ENCODE measurements around the gene RNLS.
"Not testable (repeated sequence)": the region's sequence is repeated elsewhere in the genome, so short reads cannot be mapped to it uniquely, and the experiment has no call there.

RNLS gene

GRCh38 chr10:88361995-88362807, 220.9 kb downstream of the RNLS start:
- no peak for DNase-seq (ENCODE audit: low spot score in 2 of 2)
- H3K9me3 ChIP-seq: no peaks in the 10 kb centered on the region
- in situ Hi-C loops (cut with MboI; ENCODE audit: low sequenced_read_pairs): no loop called here
- no peaks in the 10 kb centered on the region for H3K27me3 ChIP-seq (ENCODE audit: low read depth)
- no peaks in the 10 kb centered on the region for H3K36me3 ChIP-seq (replicated peaks)
- H3K4me3 ChIP-seq: no peak overlapping the region
- H3K4me1 ChIP-seq: no peaks in the 10 kb centered on the region

- DNase-seq (ENCODE audit: low spot score in 2 of 2): no peak
- Histone ChIP-seq H3K27me3 (ENCODE audit: low read depth) (no peaks in the 10 kb centered on the region), H3K36me3 (replicated peaks) (no peaks in the 10 kb centered on the region), H3K4me1 (no peaks in the 10 kb centered on the region), H3K4me3 (no peak overlapping the region), H3K9me3 (no peaks in the 10 kb centered on the region)
- in situ Hi-C loops (cut with MboI; ENCODE audit: low sequenced_read_pairs): no loop called here
These were observed 221.6 kb downstream of the RNLS start for GRCh38 chr10:88361494-88361893.

DNA sequence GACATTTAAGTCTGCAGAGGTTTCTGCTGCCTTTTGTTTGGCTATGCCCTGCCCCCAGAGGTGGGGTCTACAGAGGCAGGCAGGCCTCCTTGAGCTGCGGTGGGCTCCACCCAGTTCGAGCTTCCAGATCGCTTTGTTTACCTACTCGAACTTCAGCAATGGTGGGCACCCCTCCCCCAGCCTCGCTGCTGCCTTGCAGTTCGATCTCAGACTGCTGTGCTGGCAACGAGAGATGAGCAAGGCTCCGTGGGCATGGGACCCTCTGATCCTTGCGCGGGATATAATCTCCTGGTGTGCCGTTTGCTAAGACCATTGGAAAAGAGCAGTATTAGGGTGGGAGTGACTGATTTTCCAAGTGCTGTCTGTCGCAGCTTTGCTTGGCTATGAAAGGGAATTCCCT, 227.4 kb downstream of the RNLS start:
- H3K9me3 ChIP-seq; H3K4me3 ChIP-seq; DNase-seq (ENCODE audit: low spot score in 2 of 2); in situ Hi-C loops (cut with MboI; ENCODE audit: low sequenced_read_pairs); H3K27me3 ChIP-seq (ENCODE audit: low read depth); H3K36me3 ChIP-seq (replicated peaks); H3K4me1 ChIP-seq: not testable (repeated sequence)

DNA sequence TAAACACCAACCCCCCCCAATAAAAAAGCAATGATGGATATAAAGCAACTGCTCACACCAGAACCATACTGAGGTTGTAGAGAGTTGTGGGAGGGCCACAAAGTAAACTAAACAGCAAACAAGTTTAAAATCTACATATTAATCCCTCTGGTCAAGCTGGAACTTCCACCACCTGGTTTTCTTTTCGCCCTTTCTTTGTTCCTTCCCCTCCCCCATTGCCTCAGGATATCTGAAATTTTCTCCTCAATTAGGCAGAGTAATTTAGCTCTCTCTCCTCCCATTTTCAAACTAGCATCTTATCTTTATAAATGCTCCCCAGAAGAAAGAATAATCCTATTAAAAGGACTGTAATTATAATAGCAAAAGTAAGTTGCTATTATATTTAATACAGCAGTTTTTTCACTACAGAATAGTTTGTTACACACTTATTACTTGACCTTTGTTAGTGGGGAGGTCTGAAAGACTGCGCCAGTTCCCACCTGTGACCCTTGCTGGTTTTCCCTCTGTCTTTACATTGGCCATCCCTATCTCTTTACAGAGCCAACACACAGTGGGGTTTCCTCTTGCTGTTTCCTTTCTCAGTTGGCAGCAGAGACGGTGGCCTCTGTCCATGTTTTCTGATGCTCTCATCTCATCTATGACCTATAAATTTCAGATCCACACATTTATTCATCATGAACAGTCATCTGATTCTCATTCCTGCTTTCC, 235.4 kb downstream of the RNLS start:
- Histone ChIP-seq H3K27me3 (ENCODE audit: low read depth) (no peaks in the 10 kb centered on the region), H3K9me3 (no peaks in the 10 kb centered on the region), H3K4me1 (peaks cover 7% of the 10 kb centered on the region), H3K4me3 (no peak overlapping the region), H3K36me3 (replicated peaks) (no peaks in the 10 kb centered on the region)
- peak; percentile 12 to 30 for DNase-seq (ENCODE audit: low spot score in 2 of 2)
- in situ Hi-C loops (cut with MboI; ENCODE audit: low sequenced_read_pairs): no loop called here

- H3K36me3 ChIP-seq (replicated peaks): no peaks in the 10 kb centered on the region
- no peak for DNase-seq (ENCODE audit: low spot score in 2 of 2)
- peaks cover 7% of the 10 kb centered on the region for H3K4me1 ChIP-seq
- H3K9me3 ChIP-seq: no peaks in the 10 kb centered on the region
- in situ Hi-C loops (cut with MboI; ENCODE audit: low sequenced_read_pairs): no loop called here
- no peak overlapping the region for H3K4me3 ChIP-seq
- H3K27me3 ChIP-seq (ENCODE audit: low read depth): no peaks in the 10 kb centered on the region
These were observed 236.1 kb downstream of the RNLS start for GRCh38 chr10:88347022-88347421.

- no peaks in the 10 kb centered on the region for H3K9me3 ChIP-seq
- in situ Hi-C loops (cut with MboI; ENCODE audit: low sequenced_read_pairs): no loop called here
- DNase-seq (ENCODE audit: low spot score in 2 of 2): no peak
- no peaks in the 10 kb centered on the region for H3K36me3 ChIP-seq (replicated peaks)
- H3K4me1 ChIP-seq: peaks cover 7% of the 10 kb centered on the region
- H3K27me3 ChIP-seq (ENCODE audit: low read depth): no peaks in the 10 kb centered on the region
- no peak overlapping the region for H3K4me3 ChIP-seq
These were observed 236.8 kb downstream of the RNLS start for GRCh38 chr10:88346144-88346977.

DNA sequence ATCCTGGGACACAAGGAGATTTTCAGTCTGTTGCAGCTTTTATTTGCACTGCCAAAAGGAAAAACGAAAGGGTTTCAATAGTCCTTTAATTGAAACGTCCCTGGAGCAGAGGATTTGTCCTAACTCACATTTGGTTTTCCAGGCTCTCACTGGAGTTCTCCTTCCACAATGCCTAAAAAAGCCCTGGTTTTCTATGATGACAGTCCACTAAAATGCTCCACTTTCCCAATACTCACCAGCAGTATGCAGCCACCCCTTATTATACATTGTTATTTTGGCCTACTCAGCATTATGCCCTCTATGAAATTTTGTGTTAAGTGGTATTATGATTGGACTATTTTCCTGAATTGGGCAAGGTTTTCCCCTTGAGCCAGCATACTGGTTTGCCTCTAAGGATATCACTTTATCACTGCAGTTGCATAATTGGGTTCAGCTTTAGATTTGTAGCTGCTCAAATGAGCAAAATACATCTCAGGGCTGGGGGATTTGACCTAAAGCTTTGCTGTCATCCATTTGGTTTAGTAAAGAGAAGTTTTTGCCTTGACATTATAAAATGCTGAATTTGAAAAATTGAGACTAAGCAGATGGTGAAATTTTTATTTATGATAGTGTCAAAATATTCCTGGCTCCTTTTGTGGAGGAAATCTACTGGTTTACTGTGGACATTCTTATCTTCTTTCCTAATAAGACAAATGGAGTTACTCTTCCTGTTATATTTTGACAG, 239.2 kb downstream of the RNLS start:
- H3K36me3 ChIP-seq (replicated peaks): no peaks in the 10 kb centered on the region
- H3K4me3 ChIP-seq: no peak overlapping the region
- H3K27me3 ChIP-seq (ENCODE audit: low read depth): no peaks in the 10 kb centered on the region
- H3K9me3 ChIP-seq: no peaks in the 10 kb centered on the region
- no peak for DNase-seq (ENCODE audit: low spot score in 2 of 2)
- peaks cover 7% of the 10 kb centered on the region for H3K4me1 ChIP-seq
- in situ Hi-C loops (cut with MboI; ENCODE audit: low sequenced_read_pairs): no loop called here

- H3K36me3 ChIP-seq (replicated peaks): no peaks in the 10 kb centered on the region
- no peaks in the 10 kb centered on the region for H3K9me3 ChIP-seq
- in situ Hi-C loops (cut with MboI; ENCODE audit: low sequenced_read_pairs): no loop called here
- peaks cover 6% of the 10 kb centered on the region for H3K4me1 ChIP-seq
- H3K27me3 ChIP-seq (ENCODE audit: low read depth): no peaks in the 10 kb centered on the region
- DNase-seq (ENCODE audit: low spot score in 2 of 2): no peak
- H3K4me3 ChIP-seq: no peak overlapping the region
These were observed 240.3 kb downstream of the RNLS start for GRCh38 chr10:88342733-88343310.

DNA sequence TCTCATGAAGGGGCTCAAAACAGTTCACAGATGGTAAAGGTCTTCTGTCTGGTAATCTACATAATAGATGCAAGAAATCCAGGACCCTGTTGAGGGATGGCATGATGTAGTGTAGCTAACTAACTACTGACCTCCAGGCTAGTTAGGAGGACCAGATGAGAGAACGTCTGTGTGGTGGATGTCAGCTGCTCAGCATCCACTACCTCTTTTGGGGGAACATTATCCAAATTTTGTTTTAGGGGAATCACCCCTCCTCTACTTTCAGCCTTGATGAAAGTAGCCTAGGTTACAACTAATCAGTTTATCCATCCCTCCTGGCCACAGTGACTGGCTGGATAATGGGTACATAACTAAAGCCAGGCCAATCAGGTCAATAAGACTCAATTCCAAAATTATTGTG, 246.0 kb downstream of the RNLS start:
- in situ Hi-C loops (cut with MboI; ENCODE audit: low sequenced_read_pairs): no loop called here
- Histone ChIP-seq H3K27me3 (ENCODE audit: low read depth) (no peaks in the 10 kb centered on the region), H3K36me3 (replicated peaks) (no peaks in the 10 kb centered on the region), H3K4me1 (peaks cover 7% of the 10 kb centered on the region), H3K4me3 (no peak overlapping the region), H3K9me3 (no peaks in the 10 kb centered on the region)
- no peak for DNase-seq (ENCODE audit: low spot score in 2 of 2)

DNA sequence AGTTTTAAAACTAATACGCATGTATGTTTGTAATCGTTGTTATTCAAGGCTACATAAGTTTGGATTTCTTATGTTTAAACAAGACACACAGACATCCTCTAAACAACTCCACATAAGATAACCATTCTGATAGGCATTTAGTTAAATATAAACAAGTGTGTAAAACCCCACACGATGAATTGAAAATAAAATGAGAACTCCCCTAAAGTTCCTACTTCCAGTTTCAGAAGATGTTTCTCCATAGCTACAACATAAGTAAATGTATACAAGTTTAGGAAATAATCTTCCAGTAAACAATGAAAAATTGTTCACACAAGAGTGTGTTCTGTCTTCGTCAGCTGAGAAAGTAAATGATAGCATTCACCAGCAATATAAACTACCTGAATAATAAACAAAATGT, 246.8 kb downstream of the RNLS start:
- H3K4me1 ChIP-seq: peaks cover 7% of the 10 kb centered on the region
- DNase-seq (ENCODE audit: low spot score in 2 of 2): no peak
- in situ Hi-C loops (cut with MboI; ENCODE audit: low sequenced_read_pairs): no loop called here
- H3K9me3 ChIP-seq: no peaks in the 10 kb centered on the region
- H3K36me3 ChIP-seq (replicated peaks): no peaks in the 10 kb centered on the region
- H3K27me3 ChIP-seq (ENCODE audit: low read depth): no peaks in the 10 kb centered on the region
- no peak overlapping the region for H3K4me3 ChIP-seq

DNA sequence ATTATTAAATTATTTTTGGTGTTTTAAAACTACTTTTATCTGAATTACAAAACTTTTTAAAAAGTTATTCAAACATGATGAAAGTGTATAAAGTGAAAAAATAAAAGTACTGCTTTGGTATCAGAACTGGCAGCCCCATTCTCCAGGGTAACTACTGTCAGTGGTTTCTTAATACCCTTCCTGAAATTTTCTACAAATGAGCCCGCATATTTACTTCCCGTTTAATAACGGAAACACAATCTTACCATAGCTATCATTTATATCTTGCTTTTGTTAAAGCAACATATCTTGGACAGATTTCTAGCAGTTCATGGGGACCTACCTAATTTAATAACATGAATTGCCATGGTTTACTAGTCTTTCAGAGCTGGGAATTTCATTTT, 249.9 kb downstream of the RNLS start:
- Histone ChIP-seq H3K36me3 (replicated peaks) (no peaks in the 10 kb centered on the region), H3K9me3 (no peaks in the 10 kb centered on the region), H3K4me3 (no peak overlapping the region), H3K4me1 (peaks cover 7% of the 10 kb centered on the region), H3K27me3 (ENCODE audit: low read depth) (no peaks in the 10 kb centered on the region)
- in situ Hi-C loops (cut with MboI; ENCODE audit: low sequenced_read_pairs): no loop called here
- no peak for DNase-seq (ENCODE audit: low spot score in 2 of 2)

DNA sequence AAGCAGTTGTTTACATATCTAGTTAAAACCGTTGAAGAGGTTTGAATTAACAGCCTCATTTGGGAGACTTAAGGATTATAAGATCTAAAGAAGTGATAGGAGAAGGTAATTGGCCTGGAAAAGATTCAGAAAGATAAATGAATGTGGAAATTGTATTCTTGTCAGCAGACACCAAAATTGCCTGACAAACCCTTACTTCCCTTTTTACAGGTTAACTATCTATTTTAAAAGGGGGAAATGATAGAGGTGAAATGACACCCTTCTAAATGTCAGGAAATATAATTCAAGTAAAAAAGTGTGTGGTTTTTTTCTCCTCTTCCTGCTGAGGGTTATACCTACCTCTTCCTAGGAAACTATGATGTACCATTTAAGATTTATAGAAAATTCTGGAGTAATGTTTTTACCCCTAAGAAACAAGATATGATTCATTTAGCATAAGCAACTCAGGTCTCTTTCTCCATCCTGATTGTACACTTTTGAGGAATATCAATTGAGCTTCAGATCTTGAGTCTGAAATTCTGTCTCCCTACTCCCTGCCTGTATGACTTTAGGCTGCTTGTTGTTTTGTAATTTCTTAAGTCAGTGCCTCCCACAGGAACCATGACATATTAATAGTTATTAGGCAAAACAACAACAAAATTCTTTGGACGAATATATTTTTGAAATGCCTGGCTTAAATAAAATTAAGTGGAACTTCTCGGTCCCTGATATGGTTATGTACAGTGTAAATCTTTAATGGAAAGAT, 250.4 kb downstream of the RNLS start:
- no peaks in the 10 kb centered on the region for H3K36me3 ChIP-seq (replicated peaks)
- no peak overlapping the region for H3K4me3 ChIP-seq
- H3K27me3 ChIP-seq (ENCODE audit: low read depth): no peaks in the 10 kb centered on the region
- peaks cover 7% of the 10 kb centered on the region for H3K4me1 ChIP-seq
- DNase-seq (ENCODE audit: low spot score in 2 of 2): no peak
- no peaks in the 10 kb centered on the region for H3K9me3 ChIP-seq
- in situ Hi-C loops (cut with MboI; ENCODE audit: low sequenced_read_pairs): no loop called here

DNA sequence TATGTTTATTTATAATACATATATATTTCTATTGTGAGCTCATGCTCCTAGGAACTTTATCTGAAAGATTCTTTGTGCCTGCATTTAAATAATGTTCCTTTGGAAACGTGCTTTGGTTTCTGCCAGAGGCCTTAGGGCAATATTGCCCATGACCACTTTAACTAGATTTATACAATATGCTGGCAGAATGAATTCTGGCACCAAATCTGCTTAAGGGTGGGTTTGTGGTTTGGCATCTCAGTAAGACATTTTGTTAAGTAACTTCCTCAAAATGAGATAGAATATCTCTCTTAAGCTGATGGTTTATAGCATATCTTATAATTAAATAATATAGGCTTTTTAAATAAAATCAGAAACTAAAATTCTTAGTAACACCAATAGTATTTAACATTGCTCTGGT, 252.9 kb downstream of the RNLS start:
- no peak for DNase-seq (ENCODE audit: low spot score in 2 of 2)
- no peak overlapping the region for H3K4me3 ChIP-seq
- H3K9me3 ChIP-seq: no peaks in the 10 kb centered on the region
- H3K36me3 ChIP-seq (replicated peaks): no peaks in the 10 kb centered on the region
- peaks cover 7% of the 10 kb centered on the region for H3K4me1 ChIP-seq
- in situ Hi-C loops (cut with MboI; ENCODE audit: low sequenced_read_pairs): no loop called here
- H3K27me3 ChIP-seq (ENCODE audit: low read depth): no peaks in the 10 kb centered on the region
